ENCODE measurements around the gene USP13.

Gene USP13

GRCh38 chr3:179681492-179682263 is 28.8 kb downstream of the USP13 start:
- no peak for TF ChIP-seq TCF12 (IDR thresholded peaks at IDR 0.05; ENCODE audit: low read depth)
- no peak for TF ChIP-seq YY1 (IDR thresholded peaks at IDR 0.05; ENCODE audit: low read depth)
- TF ChIP-seq, protein P1, sequence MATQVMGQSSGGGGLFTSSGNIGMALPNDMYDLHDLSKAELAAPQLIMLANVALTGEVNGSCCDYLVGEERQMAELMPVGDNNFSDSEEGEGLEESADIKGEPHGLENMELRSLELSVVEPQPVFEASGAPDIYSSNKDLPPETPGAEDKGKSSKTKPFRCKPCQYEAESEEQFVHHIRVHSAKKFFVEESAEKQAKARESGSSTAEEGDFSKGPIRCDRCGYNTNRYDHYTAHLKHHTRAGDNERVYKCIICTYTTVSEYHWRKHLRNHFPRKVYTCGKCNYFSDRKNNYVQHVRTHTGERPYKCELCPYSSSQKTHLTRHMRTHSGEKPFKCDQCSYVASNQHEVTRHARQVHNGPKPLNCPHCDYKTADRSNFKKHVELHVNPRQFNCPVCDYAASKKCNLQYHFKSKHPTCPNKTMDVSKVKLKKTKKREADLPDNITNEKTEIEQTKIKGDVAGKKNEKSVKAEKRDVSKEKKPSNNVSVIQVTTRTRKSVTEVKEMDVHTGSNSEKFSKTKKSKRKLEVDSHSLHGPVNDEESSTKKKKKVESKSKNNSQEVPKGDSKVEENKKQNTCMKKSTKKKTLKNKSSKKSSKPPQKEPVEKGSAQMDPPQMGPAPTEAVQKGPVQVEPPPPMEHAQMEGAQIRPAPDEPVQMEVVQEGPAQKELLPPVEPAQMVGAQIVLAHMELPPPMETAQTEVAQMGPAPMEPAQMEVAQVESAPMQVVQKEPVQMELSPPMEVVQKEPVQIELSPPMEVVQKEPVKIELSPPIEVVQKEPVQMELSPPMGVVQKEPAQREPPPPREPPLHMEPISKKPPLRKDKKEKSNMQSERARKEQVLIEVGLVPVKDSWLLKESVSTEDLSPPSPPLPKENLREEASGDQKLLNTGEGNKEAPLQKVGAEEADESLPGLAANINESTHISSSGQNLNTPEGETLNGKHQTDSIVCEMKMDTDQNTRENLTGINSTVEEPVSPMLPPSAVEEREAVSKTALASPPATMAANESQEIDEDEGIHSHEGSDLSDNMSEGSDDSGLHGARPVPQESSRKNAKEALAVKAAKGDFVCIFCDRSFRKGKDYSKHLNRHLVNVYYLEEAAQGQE (IDR thresholded peaks at IDR 0.05; ENCODE audit: low read depth), result no peak

DNA sequence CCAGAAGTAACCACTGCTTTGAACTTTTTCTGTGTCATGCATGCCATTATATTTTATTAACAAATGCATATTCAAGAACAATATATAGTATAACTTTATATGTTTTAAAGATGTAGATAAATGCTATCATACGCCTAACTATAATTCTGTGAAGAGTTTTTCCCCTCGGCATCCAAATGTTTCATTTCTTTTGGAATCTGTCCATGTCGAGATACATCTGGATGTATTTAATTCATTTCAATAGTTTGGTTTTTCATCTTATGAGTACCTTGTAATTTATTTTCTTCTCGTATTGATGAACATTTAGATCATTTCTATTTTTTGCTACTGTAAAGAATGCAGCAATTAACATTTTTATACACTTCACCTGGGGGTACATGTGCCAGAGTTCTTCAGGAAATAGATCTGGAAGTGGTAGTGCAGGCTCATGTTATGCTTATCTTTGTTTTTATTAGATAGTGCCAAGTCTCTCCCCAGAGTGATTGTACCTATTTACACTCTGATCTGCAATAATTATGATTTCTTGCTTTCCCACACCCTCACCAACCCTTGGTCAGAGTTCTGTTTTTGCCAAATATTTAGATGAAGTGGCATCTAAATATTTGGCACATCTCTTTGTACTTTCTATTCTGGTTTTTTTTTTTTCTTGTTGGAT is 29.7 kb downstream of the USP13 start:
- TF ChIP-seq CEBPB (IDR thresholded peaks at IDR 0.05), result no peak
- no peak for TF ChIP-seq ZBTB7A (IDR thresholded peaks at IDR 0.05; ENCODE audit: low read depth)

GRCh38 chr3:179687967-179688535 is 35.2 kb downstream of the USP13 start:
- TF ChIP-seq TEAD4 (IDR thresholded peaks at IDR 0.05), result no peak
- no peak for TF ChIP-seq TCF12 (IDR thresholded peaks at IDR 0.05; ENCODE audit: low read depth)
- no peak for TF ChIP-seq MAX (IDR thresholded peaks at IDR 0.05)
- no peak for TF ChIP-seq RAD21 (IDR thresholded peaks at IDR 0.05; ENCODE audit: low read depth)
- TF ChIP-seq USF1 (IDR thresholded peaks at IDR 0.05), result no peak
- no peak for TF ChIP-seq FOXM1 (IDR thresholded peaks at IDR 0.05; ENCODE audit: borderline replicate concordance, low read depth)
- TF ChIP-seq TAF1 (IDR thresholded peaks at IDR 0.05; ENCODE audit: low read depth), result no peak
- TF ChIP-seq CREB1 (IDR thresholded peaks at IDR 0.05; ENCODE audit: low read depth), result no peak
- TF ChIP-seq, protein P1 (IDR thresholded peaks at IDR 0.05; ENCODE audit: low read depth), result no peak
- no peak for TF ChIP-seq NFIC (IDR thresholded peaks at IDR 0.05)
- no peak for TF ChIP-seq EP300 (IDR thresholded peaks at IDR 0.05; ENCODE audit: borderline replicate concordance)

DNA sequence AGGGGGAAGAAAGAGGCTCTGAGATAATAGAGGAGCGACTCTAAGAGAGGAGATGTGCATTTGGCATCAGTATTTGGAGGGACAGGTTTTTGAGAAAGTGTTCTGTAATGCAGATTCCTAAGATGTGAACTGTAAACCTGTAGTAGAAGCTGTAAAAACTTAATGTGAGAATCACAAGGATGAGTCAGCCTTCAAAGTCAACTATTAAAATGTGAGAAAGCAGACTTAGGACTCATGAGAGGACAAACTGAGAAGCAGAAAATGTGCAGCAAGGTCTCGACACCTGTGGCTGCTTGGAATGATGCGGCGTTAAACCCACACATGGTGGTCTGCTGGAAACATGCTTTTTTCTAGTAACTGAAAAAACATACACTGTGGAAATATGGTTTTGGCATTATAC is 36.0 kb downstream of the USP13 start:
- TF ChIP-seq MAX (IDR thresholded peaks at IDR 0.05) (no peak), YY1 (IDR thresholded peaks at IDR 0.05; ENCODE audit: low read depth) (no peak), FOXM1 (IDR thresholded peaks at IDR 0.05; ENCODE audit: borderline replicate concordance, low read depth) (no peak), TEAD4 (IDR thresholded peaks at IDR 0.05) (no peak), USF1 (IDR thresholded peaks at IDR 0.05) (no peak), NFIC (IDR thresholded peaks at IDR 0.05) (no peak), TAF1 (IDR thresholded peaks at IDR 0.05; ENCODE audit: low read depth) (no peak), CEBPB (IDR thresholded peaks at IDR 0.05) (no peak), TCF12 (IDR thresholded peaks at IDR 0.05; ENCODE audit: low read depth) (no peak), EGR1 (IDR thresholded peaks at IDR 0.05) (no peak)
- TF ChIP-seq, protein P1 (IDR thresholded peaks at IDR 0.05; ENCODE audit: low read depth), result no peak

Data from Ishikawa (cell line).